GM12874 (cell line): Measurements from ENCODE around the gene WDR7.

Experiments
- TF ChIP-seq, protein P1 (sequence below): IDR thresholded peaks from 2 replicates; pipeline ENCODE4 v1.5.1; 2011; ENCODE audit warnings: low read depth, mild to moderate bottlenecking, control low read depth, low read length, moderate library complexity; ENCODE audit not compliant: insufficient read depth

WDR7 gene

DNA sequence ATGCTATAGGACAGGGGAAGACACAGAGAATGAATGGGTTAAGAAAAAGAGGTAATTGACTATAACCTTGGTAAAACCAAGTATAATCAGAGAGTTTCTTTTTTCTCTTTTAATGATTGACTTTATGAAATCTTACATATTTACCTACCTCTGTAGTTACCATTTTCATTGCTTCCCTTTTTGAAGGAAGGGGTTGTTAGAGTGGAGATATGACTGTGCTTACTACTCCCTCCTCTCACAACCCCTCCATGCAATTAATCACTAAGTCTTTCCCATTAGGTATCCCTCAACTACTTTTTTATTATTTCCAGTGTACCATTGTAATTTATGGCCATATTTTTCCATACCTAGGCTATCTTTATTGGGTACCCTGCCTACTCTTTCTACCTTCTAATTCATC is 71.4 kb downstream of the WDR7 start:
- TF ChIP-seq, protein P1, sequence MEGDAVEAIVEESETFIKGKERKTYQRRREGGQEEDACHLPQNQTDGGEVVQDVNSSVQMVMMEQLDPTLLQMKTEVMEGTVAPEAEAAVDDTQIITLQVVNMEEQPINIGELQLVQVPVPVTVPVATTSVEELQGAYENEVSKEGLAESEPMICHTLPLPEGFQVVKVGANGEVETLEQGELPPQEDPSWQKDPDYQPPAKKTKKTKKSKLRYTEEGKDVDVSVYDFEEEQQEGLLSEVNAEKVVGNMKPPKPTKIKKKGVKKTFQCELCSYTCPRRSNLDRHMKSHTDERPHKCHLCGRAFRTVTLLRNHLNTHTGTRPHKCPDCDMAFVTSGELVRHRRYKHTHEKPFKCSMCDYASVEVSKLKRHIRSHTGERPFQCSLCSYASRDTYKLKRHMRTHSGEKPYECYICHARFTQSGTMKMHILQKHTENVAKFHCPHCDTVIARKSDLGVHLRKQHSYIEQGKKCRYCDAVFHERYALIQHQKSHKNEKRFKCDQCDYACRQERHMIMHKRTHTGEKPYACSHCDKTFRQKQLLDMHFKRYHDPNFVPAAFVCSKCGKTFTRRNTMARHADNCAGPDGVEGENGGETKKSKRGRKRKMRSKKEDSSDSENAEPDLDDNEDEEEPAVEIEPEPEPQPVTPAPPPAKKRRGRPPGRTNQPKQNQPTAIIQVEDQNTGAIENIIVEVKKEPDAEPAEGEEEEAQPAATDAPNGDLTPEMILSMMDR = no peak

DNA sequence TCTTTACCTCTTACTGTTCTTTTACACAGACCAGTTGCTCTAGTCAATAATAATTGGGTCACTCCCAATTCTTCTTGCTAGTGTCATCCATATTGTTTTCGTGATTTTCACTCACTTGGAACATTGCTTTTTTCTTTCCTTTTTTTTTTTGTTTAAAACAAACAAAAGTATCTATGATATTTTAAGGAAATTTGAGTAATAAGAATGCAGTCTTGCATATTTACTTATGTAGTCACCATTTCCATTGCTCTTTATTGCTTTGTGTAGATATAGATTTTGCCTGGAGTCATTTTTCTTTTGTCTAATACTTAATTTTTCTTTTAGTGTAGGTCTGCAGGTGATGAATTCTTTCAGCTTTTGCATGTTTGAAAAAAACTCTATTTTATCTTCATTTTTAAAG is 71.9 kb downstream of the WDR7 start:
- TF ChIP-seq, protein P1 = no peak

DNA sequence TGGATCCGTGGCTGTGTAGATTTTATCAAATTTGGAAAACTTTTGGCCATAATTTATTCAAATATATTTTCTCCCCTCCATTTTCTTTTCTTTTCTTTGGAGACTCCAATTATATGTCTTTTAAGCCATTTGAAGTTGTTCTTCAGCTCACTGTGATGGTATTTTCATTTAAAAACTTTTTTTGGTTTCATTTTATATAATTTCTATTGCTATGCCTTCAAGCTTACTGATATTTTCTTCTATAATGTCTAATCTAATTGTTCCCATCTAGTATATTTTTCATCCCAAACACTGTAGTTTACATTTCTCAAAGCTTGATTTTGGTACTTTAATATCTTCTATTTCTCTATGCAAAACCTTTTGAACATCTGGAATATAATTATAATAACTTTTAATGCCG is 72.5 kb downstream of the WDR7 start:
- TF ChIP-seq, protein P1 = no peak

DNA sequence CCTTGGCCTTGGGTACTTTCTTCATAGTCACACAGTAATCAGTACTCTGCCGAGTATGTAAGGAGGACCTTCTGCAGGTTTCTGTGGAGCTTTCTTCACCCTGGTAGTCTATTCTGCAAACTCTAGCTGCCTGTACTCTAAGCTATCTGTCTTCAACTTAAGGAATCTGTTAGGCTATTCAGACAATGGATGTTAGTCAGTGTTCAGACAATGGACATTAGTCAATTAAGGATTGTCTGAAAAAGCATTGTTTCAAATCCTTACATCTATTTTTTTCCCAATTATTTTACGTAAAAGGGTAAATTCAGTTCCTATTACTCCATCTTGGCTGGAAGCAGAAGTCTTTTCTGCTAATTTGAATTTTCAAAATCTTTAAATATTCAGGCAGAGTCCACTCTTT is 75.7 kb downstream of the WDR7 start:
- TF ChIP-seq, protein P1 = no peak

DNA sequence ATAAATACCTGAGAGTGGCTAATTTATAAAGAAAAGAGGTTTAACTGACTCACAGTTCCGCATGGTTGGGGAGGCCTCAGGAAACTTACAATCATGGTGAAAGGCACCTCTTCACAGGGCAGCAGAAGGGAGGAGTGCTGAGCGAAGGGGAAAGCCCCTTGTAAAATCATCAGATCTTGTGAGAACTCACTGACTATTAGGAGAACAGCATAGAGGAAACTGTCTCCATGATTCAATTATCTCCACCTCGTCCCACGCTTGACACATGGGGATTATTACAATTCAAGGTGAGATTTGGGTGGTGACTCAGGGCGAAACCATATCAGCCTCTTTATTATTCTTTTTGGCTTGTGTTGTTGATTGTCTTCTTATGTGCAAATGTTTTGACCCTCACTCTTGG is 76.2 kb downstream of the WDR7 start:
- TF ChIP-seq, protein P1 = no peak

DNA sequence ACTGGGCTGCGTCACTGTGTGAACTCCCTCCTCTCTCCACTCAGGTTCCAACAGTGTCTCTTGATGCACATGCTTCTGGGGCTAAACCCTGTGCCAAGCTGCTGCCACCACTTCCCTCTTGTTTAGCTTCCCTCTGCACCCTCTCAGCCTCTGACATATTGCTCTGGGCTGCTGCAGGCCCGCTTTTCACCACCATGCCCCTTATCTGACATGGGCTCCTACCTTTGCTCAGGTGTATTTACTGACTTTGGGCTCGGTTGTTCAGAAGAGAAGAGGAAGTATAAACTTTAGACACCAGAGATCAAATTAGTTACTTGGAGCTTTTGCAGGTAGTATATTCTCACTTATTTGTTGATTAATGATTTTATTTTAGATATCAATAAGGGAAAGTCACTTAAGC is 77.6 kb downstream of the WDR7 start:
- TF ChIP-seq, protein P1 = no peak

DNA sequence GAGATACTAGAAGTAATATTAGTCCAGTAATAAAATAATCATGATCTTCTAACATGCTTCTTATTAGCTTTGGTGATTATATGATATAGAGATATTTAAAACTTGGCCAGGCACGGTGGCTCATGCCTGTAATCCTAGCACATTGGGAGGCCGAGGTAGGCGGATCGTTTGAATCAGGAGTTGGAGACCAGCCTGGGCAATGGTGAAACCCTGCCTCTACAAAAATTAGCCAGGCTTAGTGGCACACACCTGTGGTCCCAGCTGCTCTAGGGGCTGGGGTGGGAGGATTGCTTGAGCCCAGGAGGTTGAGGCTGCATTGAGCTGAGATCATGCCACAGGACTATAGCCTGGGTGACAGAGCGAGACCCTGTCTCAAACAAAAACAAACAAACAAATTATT is 87.0 kb downstream of the WDR7 start:
- TF ChIP-seq, protein P1 = no peak

DNA sequence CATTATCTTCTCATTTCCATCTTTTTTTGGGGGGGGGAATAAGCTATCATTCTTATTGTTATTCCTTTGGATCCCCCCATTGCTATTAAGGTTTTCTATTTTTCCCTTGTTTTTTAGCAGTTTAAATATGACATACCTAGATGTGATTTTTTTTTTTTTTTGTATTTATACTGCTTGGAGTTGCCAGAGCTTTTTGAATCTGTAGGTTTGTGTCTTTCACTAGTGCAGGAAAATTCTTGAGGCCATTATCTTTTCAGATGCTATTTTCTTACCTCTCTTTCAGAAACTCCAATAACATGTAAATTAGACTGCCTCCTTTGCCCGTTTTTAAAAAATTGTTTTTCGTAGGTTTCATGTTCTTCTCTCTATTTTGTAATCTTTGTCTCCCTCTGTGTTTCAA is 88.6 kb downstream of the WDR7 start:
- TF ChIP-seq, protein P1 = no peak
